Cardiac fibroblast (primary cell): ENCODE measurements around the gene KSR1.
"Not testable (repeated sequence)": the region's sequence is repeated elsewhere in the genome, so short reads cannot be mapped to it uniquely, and the experiment has no call there.

Experiments used
- DNase-seq, 2 donors: peaks; one replicate each; pipeline versions ENCODE4 v3.0.0 to v3.0.0-alpha.2; 2010; ENCODE audit warnings: low read depth in 2 of 2
- H3K4me3 ChIP-seq, 2 donors: replicated peaks in 1 of 2; 1 replicate in 1 of 2; 2 replicates in 1 of 2; pipeline ENCODE4 v1.5.1; 2011; ENCODE audit warnings: low read depth in 2 of 2, low read length in 2 of 2, mild to moderate bottlenecking in 2 of 2, moderate library complexity in 1 of 2
- TF ChIP-seq, protein P1 (sequence below): IDR thresholded peaks from one replicate; pipeline ENCODE4 v1.5.1; 2011; ENCODE audit warnings: low read depth, mild to moderate bottlenecking, low read length, inconsistent platforms

KSR1 gene

DNA sequence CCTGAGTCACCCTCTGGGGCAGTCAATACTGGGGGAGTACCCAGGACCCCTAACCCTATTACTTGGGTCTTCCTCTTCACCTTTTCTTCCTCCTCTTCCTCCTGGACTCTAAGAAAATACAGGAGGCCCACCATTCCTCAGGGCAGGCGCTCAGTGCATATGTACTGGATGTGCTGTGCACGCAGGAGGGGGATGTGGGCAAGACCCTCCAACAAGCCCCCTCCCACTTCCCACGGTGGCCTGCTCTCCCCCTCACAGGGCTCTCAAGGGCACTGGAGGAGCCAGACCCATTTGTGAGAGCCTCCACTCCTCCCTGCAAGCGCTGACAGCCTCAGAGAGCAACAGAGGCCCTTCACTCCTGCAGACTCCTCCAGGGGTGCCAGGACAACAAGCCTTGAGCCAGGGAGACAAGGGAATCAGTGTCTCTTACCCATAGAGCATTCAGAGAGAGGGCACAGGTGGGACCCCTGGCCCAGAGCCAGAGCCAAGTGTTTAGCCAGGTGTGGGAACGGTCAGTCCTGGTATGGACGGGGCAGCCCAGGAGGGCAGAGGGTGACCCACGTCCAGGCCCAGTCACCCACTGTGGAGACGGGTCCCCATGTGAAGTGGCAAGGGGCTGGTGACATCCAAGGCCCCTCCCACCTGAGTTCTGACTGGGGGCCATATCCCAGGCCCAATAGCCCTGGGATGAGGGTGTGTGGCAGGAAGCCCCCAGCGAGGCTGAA is 27.3 kb upstream of the KSR1 start:
- no peak overlapping the region for H3K4me3 ChIP-seq
- no peak for DNase-seq
- TF ChIP-seq, protein P1, sequence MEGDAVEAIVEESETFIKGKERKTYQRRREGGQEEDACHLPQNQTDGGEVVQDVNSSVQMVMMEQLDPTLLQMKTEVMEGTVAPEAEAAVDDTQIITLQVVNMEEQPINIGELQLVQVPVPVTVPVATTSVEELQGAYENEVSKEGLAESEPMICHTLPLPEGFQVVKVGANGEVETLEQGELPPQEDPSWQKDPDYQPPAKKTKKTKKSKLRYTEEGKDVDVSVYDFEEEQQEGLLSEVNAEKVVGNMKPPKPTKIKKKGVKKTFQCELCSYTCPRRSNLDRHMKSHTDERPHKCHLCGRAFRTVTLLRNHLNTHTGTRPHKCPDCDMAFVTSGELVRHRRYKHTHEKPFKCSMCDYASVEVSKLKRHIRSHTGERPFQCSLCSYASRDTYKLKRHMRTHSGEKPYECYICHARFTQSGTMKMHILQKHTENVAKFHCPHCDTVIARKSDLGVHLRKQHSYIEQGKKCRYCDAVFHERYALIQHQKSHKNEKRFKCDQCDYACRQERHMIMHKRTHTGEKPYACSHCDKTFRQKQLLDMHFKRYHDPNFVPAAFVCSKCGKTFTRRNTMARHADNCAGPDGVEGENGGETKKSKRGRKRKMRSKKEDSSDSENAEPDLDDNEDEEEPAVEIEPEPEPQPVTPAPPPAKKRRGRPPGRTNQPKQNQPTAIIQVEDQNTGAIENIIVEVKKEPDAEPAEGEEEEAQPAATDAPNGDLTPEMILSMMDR, result no peak

DNA sequence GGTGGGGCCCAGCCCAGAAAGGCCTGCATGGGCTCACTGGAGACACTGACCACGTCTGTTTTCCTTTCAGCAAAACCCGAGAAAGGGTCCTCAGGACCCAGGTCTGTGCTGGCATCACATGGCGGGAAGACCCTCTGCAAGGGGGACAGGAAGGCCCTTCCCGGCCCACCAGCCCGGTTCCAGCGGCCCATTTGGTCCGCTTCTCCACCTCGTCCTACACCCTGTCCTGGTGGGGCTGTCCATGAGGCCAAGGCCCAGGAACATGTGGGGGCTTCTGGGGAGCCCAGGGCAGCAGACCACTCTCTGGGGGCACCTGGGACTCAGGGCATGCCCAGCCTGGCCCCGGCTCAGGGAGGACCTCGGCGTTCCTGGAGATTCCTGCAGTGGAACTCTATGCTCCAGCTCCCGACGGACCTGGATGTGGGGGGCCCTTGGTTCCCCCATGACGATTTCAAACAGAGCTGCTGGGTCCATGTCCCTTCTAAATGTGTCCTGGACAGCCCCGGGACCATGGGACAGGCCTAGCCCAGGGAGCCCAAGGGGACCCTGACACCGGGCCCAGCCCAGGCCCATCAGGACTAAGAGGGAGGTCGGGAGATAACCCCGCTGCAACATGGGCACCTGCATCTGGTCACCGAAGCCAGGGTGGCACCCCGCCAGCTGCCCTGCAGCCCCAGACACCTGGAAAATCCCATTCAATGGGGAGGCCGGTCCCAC is 26.4 kb upstream of the KSR1 start:
- TF ChIP-seq, protein P1, result no peak
- no peak overlapping the region for H3K4me3 ChIP-seq
- DNase-seq, result no peak

- DNase-seq, result no peak
- no peak overlapping the region for H3K4me3 ChIP-seq
- TF ChIP-seq, protein P1, result no peak
These were observed 25.8 kb upstream of the KSR1 start for GRCh38 chr17:27430383-27430840.

GRCh38 chr17:27430882-27431491 is 25.3 kb upstream of the KSR1 start:
- TF ChIP-seq, protein P1, result peak; percentile 81
- peak; percentile 44 to 48 for DNase-seq
- H3K4me3 ChIP-seq, result no peak overlapping the region

DNA sequence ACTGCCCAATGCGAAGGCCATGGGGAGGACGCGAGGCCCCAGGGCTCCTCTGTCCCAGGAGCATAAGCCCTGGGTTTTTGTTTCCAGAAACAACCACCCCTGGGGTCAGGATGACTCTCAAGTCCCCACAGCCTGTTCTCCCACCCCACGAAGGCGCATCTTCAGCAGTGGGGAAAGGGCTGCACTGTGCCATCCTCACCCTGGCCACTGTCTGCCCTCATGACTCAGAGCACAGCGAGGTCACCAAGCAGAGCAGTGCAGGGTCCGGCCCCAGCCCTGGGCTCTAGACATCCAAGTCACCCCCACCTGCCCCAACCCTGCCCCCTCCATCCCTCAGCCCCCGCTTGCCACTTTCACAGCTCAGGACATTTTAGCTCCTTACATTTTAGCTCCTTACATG is 22.7 kb upstream of the KSR1 start:
- TF ChIP-seq, protein P1, result no peak
- no peak overlapping the region for H3K4me3 ChIP-seq
- DNase-seq, result no peak

GRCh38 chr17:27435431-27436070 is 20.7 kb upstream of the KSR1 start:
- DNase-seq, H3K4me3 ChIP-seq: not testable (repeated sequence)
